Pons (tissue), 1 donor: ENCODE data around the gene ARHGEF12.
A peak's percentile ranks its signal among the peaks of the same experiment; 100 is the strongest.

Experiments
- DNase-seq: peaks from one replicate; pipeline ENCODE4 v3.0.0-alpha.2; 2016; ENCODE audit warnings: low spot score

The ARHGEF12 gene

DNA sequence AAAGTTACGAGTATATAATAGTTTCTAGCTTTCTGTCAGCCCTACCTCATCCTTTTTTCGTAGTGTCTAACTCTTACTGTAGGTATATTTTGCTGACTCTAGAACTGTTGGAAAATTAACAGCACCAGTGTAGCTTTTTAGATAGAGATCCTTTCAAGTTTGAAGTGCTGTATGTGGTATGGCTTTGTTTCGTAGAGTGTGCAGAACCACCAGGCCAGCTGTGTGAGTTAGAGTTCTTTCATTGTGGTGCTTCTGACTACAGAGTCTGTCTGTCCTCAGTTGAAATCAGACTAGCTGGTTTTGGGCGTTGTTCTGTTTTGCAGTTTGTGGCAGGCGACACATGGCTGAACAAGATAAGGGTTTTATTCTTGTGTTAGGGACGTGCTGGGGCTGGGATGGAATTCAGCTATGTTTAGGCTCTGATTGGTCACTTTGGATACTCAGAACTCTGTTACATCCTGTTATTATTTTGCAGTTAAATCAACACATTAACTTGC is 3.2 kb downstream of the ARHGEF12 start:
- peak; percentile 91 for DNase-seq

DNA sequence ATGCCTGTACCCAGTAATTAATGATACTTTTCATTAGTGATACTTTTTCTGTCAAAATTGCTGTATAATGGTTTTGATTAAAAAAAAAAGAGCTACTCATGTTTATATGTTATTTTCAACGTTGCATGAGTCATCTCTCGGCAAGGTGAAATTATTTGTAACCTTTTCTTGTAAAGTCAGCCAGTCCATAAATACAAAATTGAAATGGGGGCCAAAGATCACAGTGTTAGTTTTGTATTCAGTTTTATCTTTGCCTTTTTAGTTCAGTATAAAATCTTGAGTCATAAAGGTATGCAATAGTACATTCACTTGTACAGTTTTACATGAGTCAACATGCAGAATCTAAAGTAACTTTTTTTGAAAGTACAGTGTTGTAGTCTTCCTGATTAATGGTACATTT is 4.3 kb downstream of the ARHGEF12 start:
- DNase-seq, result no peak

DNA sequence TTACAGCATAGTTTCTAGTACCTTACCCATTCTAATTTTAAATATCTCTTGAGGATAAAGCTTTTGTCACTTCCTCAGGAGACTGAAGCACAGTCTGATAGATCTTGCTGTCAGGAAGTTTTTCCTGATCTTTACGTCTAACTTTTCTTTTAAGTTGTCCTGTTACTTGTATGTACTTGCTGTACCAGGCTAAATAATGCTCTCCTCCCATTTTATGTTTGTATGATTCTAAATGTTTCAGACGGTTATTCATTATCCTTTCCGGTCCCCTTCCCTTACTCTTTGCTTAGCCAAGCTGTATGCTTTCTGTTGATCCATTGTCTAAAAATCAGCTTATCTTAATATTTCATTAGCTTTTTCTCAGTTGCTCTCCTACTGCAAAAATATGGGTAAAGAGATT is 6.0 kb downstream of the ARHGEF12 start:
- DNase-seq, result no peak

DNA sequence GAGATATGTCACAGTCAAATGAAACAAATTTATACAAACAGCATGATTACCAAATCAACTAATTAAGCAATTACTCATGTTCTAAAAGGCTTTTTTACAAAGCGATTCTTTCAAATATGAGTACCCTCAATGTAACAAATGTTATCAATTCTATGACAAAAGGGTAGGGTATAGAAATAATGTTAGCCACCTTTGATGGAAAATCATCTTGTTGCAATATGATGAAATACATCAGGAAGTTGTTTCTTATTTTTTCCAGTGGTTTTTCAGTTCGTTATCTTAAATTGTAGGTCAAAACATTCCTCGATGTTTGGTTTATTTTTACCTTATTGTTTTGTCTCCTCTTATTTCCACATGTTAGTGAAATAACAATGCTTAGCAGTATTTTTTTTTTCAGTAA is 6.5 kb downstream of the ARHGEF12 start:
- no peak for DNase-seq

DNA sequence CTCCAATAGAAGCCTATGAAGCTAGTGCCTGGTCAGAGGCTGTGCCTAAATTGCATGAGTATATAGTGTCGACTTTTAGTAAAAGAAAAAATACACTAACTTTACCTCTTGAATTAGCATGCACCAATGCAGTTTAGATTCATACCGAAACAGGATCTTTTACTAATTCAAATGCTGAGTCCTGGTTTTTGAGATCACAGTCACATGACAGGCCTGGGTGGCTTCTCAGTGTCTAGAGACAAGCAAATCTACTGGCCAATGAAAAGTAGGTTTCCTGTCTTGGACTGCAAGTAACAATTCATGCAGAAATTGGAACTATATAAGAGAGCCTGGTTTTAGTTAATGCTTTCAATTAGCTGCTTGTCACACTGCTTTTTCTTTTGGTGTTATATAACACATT is 7.2 kb downstream of the ARHGEF12 start:
- peak; percentile 80 for DNase-seq

DNA sequence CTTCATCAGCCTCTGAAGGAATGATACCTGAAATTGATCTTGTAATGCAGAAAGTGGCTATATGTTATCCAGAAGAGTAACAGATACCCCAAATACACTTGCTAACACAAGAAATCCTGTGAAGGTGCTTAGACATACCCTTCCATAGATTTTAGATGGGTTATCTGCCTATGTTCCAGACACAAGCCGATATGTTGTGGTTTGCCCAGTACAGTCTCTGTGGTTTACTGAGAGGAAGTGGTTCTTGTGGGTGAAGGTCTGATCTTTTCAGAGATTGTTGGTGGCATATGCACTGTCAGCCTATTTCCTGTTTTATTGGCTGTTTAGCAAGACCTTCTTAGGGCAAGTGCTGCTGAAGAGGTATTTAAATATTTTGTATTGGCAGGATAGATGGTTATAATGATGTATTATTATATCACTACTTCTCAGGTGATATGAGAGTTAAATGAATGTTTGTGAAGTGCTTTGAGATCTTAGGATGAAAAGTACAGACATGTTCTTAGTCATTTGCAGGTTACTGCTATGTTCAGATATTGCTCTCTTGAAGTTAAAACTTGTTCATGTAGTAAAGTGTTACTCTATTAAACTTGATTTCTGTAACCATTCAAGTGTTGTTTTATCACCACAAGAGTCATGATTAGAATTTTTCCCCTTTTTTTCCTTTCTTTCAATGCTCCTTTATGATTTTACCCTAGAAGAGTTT is 8.2 kb downstream of the ARHGEF12 start:
- peak; percentile 66 for DNase-seq

DNA sequence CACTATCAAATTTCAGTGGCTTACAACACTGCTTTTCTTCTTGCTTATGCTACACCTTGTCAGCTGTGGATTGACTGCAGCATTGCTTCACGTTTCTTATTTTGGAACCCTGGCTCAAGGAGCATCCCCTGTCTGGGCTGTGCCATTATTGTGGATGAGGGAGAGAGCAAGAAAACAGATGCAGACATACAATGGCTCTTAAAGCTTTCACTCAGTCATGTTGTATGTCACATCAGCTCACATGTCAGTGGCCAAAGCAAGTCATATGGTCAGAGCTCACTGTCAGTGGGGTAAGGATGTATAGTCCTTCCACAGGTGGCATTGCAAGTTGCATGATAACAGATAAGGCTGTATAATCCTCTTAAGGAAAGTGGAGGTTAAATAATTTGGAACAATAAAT is 10.0 kb downstream of the ARHGEF12 start:
- no peak for DNase-seq

DNA sequence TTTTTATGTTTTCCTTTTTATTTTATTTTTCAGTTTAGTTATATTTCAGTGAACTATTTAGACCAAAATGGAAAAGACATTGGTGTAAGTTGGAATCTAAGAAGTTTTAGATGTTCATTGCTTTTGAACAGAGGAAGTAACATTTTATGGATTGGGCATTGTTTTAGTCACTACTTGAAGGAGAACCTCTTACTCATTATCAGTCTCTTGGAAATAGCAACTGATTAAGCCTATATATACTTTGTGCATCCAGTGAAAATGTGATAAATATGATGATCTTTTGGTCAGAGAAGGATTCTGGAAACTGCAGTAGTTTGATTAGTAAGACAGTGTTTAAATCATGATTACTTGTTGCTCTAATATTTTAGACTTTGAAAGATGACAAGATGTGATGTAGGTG is 14.4 kb downstream of the ARHGEF12 start:
- no peak for DNase-seq

DNA sequence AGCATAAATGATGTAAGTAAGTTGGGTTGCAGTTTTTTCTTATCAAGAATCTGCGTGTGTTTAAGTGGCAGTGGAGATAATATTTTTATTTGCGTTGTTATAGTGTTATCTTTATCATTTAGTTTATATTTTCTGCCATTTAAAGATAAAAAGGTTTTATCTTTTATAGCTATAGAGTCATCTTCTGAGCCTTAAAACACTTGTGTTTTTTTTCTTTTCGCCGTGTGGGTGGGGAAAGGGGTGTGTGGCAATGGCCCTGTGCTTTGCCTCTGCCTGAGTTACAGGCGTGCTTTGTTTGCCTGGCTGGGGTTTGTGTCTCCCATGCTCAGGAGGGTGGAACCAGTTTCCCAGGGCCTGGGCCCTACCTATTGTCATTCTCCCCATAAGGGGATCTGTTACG is 16.2 kb downstream of the ARHGEF12 start:
- no peak for DNase-seq

DNA sequence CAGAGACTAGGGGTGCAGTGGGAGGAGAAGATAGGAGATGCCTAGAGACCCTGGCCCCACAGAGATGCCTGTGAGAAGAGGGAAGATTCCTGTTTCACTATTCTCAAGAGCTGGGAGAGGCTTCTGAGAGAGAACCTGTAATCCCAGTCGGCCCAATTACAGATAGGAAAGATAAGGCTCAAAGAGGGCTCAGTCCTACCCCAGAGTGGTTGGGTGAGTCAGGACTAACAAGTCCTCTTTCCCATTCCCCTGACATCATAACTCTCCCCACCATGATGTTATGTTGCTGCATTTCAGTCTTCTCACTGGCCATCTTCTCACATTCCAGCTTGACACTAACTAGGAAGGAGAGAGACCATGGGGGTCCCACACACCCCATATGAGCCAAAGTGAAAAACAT is 17.9 kb downstream of the ARHGEF12 start:
- no peak for DNase-seq

DNA sequence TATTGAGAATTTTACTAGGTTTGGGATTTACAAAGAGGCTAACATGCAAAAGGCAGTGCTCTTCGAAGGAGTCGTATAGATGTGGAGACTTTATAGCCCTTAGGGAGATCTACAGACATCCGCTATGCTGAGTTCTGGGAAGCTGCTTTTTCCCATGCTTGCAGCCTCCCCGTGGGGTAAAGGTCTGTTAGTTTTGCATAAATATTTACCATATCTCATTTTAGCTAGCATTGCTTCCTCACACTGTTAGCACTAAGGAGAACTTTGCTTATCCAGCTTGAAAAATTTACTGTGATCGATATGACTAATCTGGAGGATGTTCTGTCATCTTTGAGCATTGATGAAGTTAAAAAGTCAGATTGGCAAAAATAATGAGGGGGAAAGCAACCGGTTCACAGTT is 18.6 kb downstream of the ARHGEF12 start:
- no peak for DNase-seq

DNA sequence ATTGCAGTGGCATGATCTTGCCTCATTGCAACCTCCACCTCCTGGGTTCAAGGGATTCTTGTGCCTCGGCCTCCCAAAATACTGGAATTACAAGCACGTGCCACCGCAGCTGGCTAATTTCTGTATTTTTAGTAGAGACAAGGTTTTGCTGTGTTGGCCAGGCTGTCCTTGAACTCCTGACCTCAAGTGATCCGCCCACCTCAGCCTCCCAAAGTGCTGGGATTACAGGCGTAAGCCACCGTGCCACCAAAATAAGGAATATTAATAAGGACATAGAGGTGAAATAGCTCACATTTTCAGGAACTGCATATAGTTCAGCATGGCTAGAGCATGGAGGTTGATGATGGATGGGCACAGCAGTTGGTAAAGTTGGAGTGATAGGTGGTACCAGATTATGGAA is 21.4 kb downstream of the ARHGEF12 start:
- DNase-seq, result no peak

DNA sequence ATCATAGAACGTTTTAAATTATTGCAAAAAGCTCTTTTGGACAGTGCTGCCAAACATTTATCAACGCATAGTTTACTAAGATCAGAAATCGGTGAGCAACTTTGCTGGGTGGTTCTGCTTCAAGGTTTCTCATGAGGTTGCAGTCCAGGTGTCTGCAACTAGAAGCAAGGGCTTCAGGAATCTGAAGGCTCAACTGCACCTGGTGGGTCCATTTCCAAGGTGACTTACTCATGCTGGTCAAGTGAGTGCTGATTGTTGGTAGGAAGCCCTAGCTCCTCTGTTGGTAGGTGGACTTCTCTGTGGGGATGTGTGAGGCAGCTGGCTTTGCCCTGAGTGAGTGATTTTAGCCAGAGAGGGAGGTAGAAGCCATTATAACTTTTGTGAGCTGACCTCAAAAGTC is 22.5 kb downstream of the ARHGEF12 start:
- DNase-seq, result no peak

DNA sequence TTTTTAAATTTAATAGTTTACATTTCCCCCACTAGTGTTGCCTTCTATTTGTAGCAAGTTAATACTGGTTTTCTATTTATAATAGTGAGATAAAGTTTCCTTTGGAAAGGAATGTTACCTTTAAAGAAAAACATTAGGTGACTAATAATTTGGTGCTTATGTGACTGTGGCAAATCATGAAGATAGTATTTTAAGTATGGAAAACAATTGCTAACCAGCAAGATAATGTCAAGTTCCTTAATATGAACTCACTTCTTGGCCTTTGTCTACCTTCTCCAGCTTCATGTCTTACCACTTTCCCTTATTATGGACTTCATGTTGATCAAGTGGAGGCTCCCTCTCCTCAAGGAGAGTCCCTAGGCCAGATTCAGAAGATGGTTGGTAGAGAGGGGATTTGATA is 27.2 kb downstream of the ARHGEF12 start:
- DNase-seq, result no peak

DNA sequence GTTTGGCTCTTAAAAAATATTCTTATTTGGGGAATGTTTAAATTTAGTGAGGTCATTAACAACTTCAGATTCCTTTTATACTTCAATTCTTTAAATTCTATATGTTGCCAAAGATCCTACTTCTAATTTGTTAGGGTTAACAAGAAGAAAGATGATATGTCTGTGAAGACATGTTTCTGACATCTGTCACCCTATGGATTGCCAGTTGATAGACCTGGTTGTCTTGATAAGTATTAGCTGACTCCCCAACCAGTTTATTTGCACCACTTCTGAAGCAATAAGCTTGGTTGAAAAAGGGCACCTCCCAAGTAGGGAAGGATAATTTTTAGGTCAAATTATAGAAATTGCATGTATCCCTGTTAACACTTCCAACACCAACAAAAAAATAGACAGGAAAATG is 29.3 kb downstream of the ARHGEF12 start:
- DNase-seq, result no peak

DNA sequence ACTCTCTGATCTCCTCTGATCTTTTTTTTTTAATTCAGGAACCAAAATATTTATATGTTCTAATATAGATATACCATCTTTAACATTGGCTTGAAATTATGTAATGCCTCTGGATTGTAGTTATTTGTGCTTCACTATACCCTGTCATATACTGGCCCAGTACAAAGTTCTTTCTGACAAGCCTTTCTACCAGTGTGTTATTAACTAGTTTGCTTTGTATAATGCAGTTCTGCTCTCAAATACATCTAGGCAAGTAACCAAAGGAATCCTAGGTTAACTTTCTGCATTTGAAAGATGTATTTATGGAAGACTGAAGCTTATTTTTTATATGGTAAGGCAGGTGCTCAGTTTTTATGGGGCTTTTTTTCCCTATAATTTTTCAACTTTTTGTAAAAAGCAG is 36.1 kb downstream of the ARHGEF12 start:
- DNase-seq, result no peak

DNA sequence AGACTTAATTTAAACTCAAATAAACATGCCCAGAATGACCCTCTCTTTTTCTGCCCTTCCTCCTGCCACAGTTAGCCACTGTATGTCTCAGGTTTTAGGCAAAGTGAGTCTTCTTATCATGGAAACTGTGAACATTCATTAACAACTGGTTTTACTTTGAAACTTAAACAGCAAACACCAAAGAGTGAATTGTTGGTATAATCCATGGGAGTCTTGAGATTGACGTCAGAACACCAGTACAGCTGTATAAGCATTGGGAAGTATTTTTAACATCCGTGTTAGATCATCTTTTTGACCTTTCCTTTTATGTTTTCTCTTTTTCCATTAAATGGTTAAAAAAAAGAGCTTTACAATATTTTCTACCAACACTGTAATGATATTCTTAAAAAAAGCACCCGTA is 38.9 kb downstream of the ARHGEF12 start:
- no peak for DNase-seq

DNA sequence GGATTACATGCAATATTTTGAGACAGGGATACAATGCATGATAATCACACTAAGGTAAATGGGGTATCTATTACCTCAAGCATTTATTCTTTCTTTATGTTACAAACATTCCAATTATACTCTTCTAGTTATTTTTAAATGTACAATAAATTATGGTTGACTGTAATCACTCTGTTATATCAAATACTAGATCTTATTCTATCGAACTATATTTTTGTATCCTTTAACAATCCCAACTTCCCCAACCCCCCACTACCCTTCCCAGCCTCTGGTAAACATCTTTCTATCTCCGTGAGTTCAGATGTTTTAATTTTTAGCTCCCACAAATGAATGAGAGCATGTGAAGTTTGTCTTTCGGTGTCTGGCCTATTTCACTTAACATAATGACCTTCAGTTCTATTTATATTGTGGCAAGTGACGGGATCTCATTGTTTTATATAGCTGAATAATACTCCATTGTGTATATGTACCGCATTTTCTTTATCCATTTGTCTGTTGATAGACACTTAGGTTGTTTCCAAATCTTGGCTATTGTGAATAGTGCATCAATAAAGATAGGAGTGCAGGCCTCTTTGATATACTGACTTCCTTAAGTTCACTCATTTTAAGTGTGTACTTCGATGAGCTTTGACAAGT is 40.5 kb downstream of the ARHGEF12 start:
- no peak for DNase-seq

DNA sequence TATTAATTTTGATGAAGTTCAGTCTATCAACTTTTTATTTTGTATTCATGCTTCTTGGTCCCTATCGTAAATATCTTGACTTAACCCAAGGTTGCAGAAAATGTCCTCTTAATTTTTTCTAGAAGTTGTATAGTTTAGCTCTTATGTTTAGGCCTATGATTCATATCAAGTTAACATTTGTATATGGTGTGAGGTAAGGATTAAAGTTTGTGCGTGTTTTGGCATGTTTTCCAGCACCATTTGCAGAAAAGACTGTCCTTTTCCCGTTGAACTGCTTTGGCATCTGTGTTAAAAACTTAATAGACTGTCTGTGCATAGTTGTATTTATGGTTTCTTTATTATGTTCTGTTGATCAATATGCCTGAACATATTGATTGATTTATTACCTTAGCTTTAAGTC is 42.3 kb downstream of the ARHGEF12 start:
- DNase-seq, result no peak

DNA sequence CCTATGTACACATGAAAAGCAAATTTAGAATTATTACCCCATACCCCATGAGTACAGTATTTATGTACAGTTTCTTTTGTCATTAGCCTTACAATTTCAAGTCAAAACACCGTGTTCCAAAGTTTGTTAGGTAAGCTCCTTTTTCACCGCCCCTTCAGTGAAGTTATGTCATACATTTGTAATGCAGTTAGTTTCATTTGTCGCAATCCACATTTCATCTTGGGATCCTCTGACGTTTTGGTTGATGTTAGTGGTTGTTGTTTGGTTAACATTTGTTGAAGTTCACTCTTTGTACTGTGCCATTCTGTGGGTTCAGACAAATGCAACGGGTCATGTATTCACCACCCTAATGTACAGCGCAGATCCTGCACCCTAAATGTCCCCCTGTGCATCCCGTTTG is 45.2 kb downstream of the ARHGEF12 start:
- no peak for DNase-seq

DNA sequence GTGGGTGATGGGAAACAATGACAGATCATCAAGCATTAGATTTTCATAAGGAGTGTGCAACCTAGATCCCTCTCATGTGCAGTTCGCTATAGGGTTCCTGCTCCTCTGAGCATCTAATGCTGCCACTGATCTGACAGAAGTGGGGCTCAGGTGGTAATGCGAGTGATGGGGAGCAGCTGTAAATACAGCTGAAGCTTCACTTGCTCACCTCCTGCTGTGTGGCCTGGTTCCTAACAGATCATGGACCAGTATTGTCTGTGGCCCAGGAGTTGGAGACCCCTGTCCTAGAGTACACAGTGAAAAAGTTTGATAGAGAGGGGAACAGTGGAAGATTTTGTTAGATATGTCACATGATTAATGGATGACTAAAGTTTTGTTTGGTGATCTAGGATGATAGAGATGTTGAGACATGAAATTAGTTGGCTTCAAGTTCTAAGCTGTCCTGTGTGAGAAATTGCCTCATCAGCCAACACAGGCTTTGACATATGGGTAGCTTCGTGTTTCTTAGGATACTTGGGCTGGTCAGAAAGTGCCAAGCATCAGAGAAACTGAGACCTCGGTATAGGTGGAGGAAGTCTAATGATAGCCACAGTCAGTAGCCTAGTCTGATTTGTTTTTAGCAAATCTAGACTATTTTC is 47.4 kb downstream of the ARHGEF12 start:
- no peak for DNase-seq

DNA sequence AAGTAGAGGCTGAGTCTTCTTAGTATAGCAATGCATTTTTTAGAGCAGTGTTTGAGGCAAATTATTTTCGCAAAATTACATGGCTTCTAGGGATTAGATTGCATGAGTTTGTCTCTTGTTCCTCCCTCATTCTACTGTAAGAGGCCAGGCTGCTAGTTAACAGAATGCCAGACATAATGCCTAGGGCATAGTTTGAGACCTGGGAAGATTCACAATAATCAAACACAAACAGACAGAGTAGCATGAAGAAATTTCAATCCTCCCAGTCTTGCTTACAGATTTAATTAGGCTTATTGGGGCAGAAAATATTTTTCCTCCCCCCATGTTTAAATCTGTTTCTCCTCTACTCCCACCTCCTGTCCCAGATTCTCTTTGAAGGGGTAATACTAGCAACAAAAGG is 48.3 kb downstream of the ARHGEF12 start:
- no peak for DNase-seq

DNA sequence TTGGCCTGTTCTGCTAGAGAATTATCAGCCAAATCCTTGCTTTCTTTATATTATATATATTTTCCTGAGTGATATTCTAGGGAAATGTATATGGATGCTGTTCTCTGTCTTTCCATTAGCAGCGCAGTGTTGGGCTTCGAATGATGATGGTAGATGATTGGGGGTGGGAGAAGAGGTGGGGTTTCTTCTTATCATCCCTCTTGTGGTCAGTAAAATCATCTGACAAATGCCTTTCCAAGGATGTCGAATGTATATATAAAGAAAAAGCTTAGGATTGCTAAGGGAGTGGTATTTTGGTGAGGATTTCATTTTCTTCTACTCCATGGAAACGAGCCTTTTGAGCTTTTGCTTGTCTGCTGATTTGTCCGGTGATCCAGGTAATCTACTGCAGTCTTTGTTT is 48.9 kb downstream of the ARHGEF12 start:
- DNase-seq, result no peak

DNA sequence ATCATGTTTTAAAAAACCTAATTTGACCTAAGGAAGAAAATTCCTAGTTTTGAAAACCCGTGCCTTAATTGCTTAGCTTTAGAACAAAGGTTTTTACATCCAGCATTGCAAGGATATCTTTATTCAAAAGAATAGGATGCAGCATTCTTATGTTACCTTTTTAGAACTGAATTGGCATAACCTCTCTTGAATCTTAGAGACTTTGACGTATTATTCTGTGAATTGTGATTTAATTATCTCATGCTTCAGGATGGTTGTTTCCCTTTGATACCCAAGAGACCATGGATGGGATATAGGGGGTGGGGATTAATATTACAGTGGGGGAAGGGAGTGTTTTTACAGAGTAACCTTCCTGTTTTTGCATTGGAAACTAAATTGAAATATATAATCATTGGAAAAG is 49.4 kb downstream of the ARHGEF12 start:
- DNase-seq, result no peak
